Gastroesophageal sphincter (tissue), 3 donors: ENCODE measurements around the gene MFNG.

Experiments used
- POLR2A ChIP-seq, 2 donors: fragments of 450-650 bp; IDR thresholded peaks; one replicate each; pipeline ENCODE4 v1.6.1; 2017; ENCODE audit warnings: antibody characterized with exemption in 2 of 2, mild to moderate bottlenecking in 2 of 2, moderate library complexity in 1 of 2
- POLR2AphosphoS5 ChIP-seq: sonication (generic); formaldehyde crosslinking; IDR thresholded peaks from one replicate; pipeline ENCODE4 v1.6.1; 2017; ENCODE audit warnings: antibody characterized with exemption
- TF ChIP-seq, protein P1 (sequence below), 4 experiments: fragments of 200-600 bp in 2 of 4; fragments of 450-650 bp in 2 of 4; sonication (generic) in 1 of 4; IDR thresholded peaks; one replicate each; pipeline ENCODE4 v1.5.1; 2017 to 2019; ENCODE audit warnings: antibody characterized with exemption in 4 of 4, mild to moderate bottlenecking in 2 of 4, moderate library complexity in 2 of 4

GRCh38 chr22:37517826-37518450, 31.8 kb upstream of the MFNG start:
- TF ChIP-seq, protein P1, sequence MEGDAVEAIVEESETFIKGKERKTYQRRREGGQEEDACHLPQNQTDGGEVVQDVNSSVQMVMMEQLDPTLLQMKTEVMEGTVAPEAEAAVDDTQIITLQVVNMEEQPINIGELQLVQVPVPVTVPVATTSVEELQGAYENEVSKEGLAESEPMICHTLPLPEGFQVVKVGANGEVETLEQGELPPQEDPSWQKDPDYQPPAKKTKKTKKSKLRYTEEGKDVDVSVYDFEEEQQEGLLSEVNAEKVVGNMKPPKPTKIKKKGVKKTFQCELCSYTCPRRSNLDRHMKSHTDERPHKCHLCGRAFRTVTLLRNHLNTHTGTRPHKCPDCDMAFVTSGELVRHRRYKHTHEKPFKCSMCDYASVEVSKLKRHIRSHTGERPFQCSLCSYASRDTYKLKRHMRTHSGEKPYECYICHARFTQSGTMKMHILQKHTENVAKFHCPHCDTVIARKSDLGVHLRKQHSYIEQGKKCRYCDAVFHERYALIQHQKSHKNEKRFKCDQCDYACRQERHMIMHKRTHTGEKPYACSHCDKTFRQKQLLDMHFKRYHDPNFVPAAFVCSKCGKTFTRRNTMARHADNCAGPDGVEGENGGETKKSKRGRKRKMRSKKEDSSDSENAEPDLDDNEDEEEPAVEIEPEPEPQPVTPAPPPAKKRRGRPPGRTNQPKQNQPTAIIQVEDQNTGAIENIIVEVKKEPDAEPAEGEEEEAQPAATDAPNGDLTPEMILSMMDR (IDR thresholded peaks at IDR 0.05), result no peak
- TF ChIP-seq POLR2A (IDR thresholded peaks at IDR 0.05), result no peak
- TF ChIP-seq POLR2AphosphoS5, result no peak
